Measurements from ENCODE around the gene SYCE1L.

DNA sequence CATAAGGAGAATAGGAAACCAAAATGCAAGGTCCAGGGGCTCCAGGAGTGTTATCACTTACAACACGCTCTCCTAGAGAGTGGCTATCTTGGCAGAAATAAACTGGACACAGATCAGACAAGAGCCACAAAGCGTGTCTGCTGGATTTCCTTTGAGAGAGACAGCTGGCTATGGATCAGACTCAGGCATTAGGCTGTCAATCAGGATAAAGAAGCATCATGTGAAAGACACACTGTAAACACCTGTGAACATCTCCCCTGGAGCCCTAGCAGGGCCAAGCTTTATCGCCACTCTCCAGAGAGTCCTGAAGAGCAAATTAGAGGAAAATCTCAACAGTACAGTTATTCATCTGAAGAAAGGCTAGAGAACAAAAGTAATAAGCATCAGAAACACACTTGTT lies 26.0 kb downstream of the SYCE1L start:
- TF ChIP-seq, protein P1, sequence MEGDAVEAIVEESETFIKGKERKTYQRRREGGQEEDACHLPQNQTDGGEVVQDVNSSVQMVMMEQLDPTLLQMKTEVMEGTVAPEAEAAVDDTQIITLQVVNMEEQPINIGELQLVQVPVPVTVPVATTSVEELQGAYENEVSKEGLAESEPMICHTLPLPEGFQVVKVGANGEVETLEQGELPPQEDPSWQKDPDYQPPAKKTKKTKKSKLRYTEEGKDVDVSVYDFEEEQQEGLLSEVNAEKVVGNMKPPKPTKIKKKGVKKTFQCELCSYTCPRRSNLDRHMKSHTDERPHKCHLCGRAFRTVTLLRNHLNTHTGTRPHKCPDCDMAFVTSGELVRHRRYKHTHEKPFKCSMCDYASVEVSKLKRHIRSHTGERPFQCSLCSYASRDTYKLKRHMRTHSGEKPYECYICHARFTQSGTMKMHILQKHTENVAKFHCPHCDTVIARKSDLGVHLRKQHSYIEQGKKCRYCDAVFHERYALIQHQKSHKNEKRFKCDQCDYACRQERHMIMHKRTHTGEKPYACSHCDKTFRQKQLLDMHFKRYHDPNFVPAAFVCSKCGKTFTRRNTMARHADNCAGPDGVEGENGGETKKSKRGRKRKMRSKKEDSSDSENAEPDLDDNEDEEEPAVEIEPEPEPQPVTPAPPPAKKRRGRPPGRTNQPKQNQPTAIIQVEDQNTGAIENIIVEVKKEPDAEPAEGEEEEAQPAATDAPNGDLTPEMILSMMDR (IDR thresholded peaks at IDR 0.05): no peak
- no peak for TF ChIP-seq POLR2A (IDR thresholded peaks at IDR 0.05)
